CD4-positive, alpha-beta T cell (primary cell): ENCODE results near the gene DYRK1A. TPM values are rescaled to one million over a fixed set of nuclear protein-coding genes. Genes with fewer than 3 reads are reported as not detected.

ENCODE experiments used
- ATAC-seq: fragments of 200-7000 bp; cut with Tn5 transposase; one replicate; pipeline ENCODE4 v1.10.0; 2022; ENCODE audit warnings: mild to moderate bottlenecking; ENCODE audit not compliant: poor library complexity
- CTCF ChIA-PET: fragments of 350-600 bp; sonication (Branson Sonifier 250); formaldehyde crosslinking; loops from one replicate; lab custom pipeline; 2021; ENCODE audit warnings: antibody characterized with exemption, inconsistent platforms; lab: Charles Lee
- POLR2A ChIA-PET: fragments of 350-600 bp; sonication (Branson Sonifier 250); formaldehyde crosslinking; loops from one replicate; lab custom pipeline; 2021; ENCODE audit warnings: antibody characterized with exemption, inconsistent platforms; lab: Charles Lee
- DNase-seq, 14 experiments: peaks; one replicate each; pipeline ENCODE4 v3.0.0-alpha.2; 2013 to 2020; ENCODE audit warnings: mixed read lengths in 2 of 14
- H3K27ac ChIP-seq, 2 donors: one replicate each; pipeline versions ENCODE4 v1.5.1 to v1.7.0; 2013; ENCODE audit warnings: low read length in 2 of 2, low read depth in 1 of 2, mild to moderate bottlenecking in 1 of 2
- H3K27me3 ChIP-seq, 2 experiments: 1 replicate in 1 of 2; 2 replicates in 1 of 2; pipeline versions ENCODE4 v1.6.1 to v1.7.0; 2013; ENCODE audit warnings: low read length in 2 of 2, control low read depth in 1 of 2, mild to moderate bottlenecking in 1 of 2, moderate library complexity in 1 of 2; ENCODE audit not compliant: insufficient read depth in 2 of 2, control insufficient read depth in 1 of 2
- H3K36me3 ChIP-seq: one replicate; pipeline ENCODE4 v1.6.1; 2013; ENCODE audit warnings: low read length, control low read depth; ENCODE audit not compliant: insufficient read depth
- H3K4me1 ChIP-seq: one replicate; pipeline ENCODE4 v1.6.1; 2013; ENCODE audit warnings: low read length, control low read depth; ENCODE audit not compliant: insufficient read depth
- H3K4me3 ChIP-seq: one replicate; pipeline ENCODE4 v1.5.1; 2013; ENCODE audit warnings: mild to moderate bottlenecking, low read length, moderate library complexity
- H3K9me3 ChIP-seq, 2 experiments: 1 replicate in 1 of 2; 2 replicates in 1 of 2; pipeline versions ENCODE4 v1.6.1 to v1.7.0; 2013; ENCODE audit warnings: low read length in 2 of 2, mild to moderate bottlenecking in 2 of 2, control low read depth in 1 of 2, moderate library complexity in 1 of 2; ENCODE audit not compliant: control insufficient read depth in 1 of 2, insufficient read depth in 1 of 2
- H3K27ac Mint-ChIP-seq: one replicate; pipeline ENCODE4 v1.8.0; 2020; ENCODE audit warnings: mixed read lengths
- H3K27me3 Mint-ChIP-seq: one replicate; pipeline ENCODE4 v1.8.0; 2021; ENCODE audit warnings: mixed read lengths
- H3K36me3 Mint-ChIP-seq: one replicate; pipeline ENCODE4 v1.8.0; 2021; ENCODE audit warnings: low read depth, mixed read lengths
- H3K4me1 Mint-ChIP-seq: one replicate; pipeline ENCODE4 v1.8.0; 2021; ENCODE audit warnings: low read depth, mixed read lengths
- H3K4me3 Mint-ChIP-seq: one replicate; pipeline ENCODE4 v1.8.0; 2020; ENCODE audit warnings: mild to moderate bottlenecking, mixed read lengths
- H3K9me3 Mint-ChIP-seq: one replicate; pipeline ENCODE4 v1.8.0; 2020; ENCODE audit warnings: mixed read lengths
- intact Hi-C, 2 experiments: fragments of 100-400 bp; cut with DNase I in 1 of 2; cut with micrococcal nuclease in 1 of 2; formaldehyde crosslinking; loops; one replicate each; pipeline versions ENCODE4 v1.15.1 to v1.9.0; 2023 to 2025; cut with DNase I, micrococcal nuclease
- total RNA-seq, 174 experiments: library from RNA in 2 of 174; stranded (reverse) in 2 of 174; gene quantifications; one replicate each; pipeline ENCODE4 v1.2.3 and lab custom pipeline; 2021 to 2026
- TF ChIP-seq, protein P1 (sequence below): fragments of 200-600 bp; IDR thresholded peaks from one replicate; pipeline ENCODE4 v1.8.0; 2022; ENCODE audit warnings: antibody characterized with exemption, mild to moderate bottlenecking

DYRK1A gene
- total RNA-seq, 2 experiments from 2014 or later: 135 to 145 TPM

- Mint-ChIP-seq H3K4me1 (peaks cover 61% of the 10 kb centered on the region), H3K27ac (peak overlapping the region; percentile 56), H3K9me3 (no peaks in the 10 kb centered on the region), H3K36me3 (peaks cover 39% of the 10 kb centered on the region), H3K27me3 (no peaks in the 10 kb centered on the region), H3K4me3 (no peak overlapping the region)
- H3K36me3 ChIP-seq: peaks cover 18% of the 10 kb centered on the region
- no peaks in the 10 kb centered on the region for H3K9me3 ChIP-seq
- ATAC-seq (no peak), DNase-seq (no peak)
- TF ChIP-seq, protein P1, sequence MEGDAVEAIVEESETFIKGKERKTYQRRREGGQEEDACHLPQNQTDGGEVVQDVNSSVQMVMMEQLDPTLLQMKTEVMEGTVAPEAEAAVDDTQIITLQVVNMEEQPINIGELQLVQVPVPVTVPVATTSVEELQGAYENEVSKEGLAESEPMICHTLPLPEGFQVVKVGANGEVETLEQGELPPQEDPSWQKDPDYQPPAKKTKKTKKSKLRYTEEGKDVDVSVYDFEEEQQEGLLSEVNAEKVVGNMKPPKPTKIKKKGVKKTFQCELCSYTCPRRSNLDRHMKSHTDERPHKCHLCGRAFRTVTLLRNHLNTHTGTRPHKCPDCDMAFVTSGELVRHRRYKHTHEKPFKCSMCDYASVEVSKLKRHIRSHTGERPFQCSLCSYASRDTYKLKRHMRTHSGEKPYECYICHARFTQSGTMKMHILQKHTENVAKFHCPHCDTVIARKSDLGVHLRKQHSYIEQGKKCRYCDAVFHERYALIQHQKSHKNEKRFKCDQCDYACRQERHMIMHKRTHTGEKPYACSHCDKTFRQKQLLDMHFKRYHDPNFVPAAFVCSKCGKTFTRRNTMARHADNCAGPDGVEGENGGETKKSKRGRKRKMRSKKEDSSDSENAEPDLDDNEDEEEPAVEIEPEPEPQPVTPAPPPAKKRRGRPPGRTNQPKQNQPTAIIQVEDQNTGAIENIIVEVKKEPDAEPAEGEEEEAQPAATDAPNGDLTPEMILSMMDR: no peak
- ChIA-PET CTCF (no interaction called here), POLR2A (interaction anchor here (0.7 kb wide), 1 partner anchor 16 kb away, joined by 3 read pairs; no protein-coding TSS in a partner anchor)
- peaks cover 25% of the 10 kb centered on the region for H3K4me1 ChIP-seq
- H3K27ac ChIP-seq: no peak overlapping the region
- H3K27me3 ChIP-seq: no peaks in the 10 kb centered on the region
- no peak overlapping the region for H3K4me3 ChIP-seq
- intact Hi-C loops: loop anchor here in 1 of 2 experiments (5.0 to 10.0 kb wide), 2 partner anchors 46 to 208 kb away; no protein-coding TSS in a partner anchor
Measured at GRCh38 chr21:37432710-37433455, 66.3 kb downstream of the DYRK1A start.

- ChIA-PET POLR2A (interaction anchor here (0.7 kb wide), 1 partner anchor 16 kb away, joined by 3 read pairs; no protein-coding TSS in a partner anchor), CTCF (no interaction called here)
- peaks cover 18% of the 10 kb centered on the region for H3K36me3 ChIP-seq
- Mint-ChIP-seq H3K27ac (peak overlapping the region; percentile 56), H3K9me3 (no peaks in the 10 kb centered on the region), H3K36me3 (peaks cover 33% of the 10 kb centered on the region), H3K4me3 (no peak overlapping the region), H3K27me3 (no peaks in the 10 kb centered on the region), H3K4me1 (peaks cover 55% of the 10 kb centered on the region)
- H3K4me1 ChIP-seq: peaks cover 25% of the 10 kb centered on the region
- TF ChIP-seq, protein P1: no peak
- ATAC-seq (no peak), DNase-seq (no peak)
- no peaks in the 10 kb centered on the region for H3K27me3 ChIP-seq
- no peak overlapping the region for H3K27ac ChIP-seq
- no peaks in the 10 kb centered on the region for H3K9me3 ChIP-seq
- H3K4me3 ChIP-seq: no peak overlapping the region
- intact Hi-C loops: loop anchor here in 1 of 2 experiments (5.0 to 10.0 kb wide), 2 partner anchors 46 to 209 kb away; no protein-coding TSS in a partner anchor
Measured at GRCh38 chr21:37433456-37433840, 66.9 kb downstream of the DYRK1A start.

- H3K27ac ChIP-seq: no peak overlapping the region
- peaks cover 39% of the 10 kb centered on the region for H3K4me1 Mint-ChIP-seq
- H3K9me3 ChIP-seq: no peaks in the 10 kb centered on the region
- no peaks in the 10 kb centered on the region for H3K9me3 Mint-ChIP-seq
- no peaks in the 10 kb centered on the region for H3K27me3 Mint-ChIP-seq
- H3K4me1 ChIP-seq: peaks cover 23% of the 10 kb centered on the region
- H3K36me3 ChIP-seq: peaks cover 9% of the 10 kb centered on the region
- H3K4me3 ChIP-seq: no peak overlapping the region
- peak; percentile 99 for ATAC-seq
- H3K4me3 Mint-ChIP-seq: no peak overlapping the region
- CTCF ChIA-PET: interaction anchor here (1.2 to 1.5 kb wide), 2 partner anchors 13 to 15 kb away, joined by 3 read pairs; no protein-coding TSS in a partner anchor
- DNase-seq: peak in 9 of 14 experiments; percentile 12 to 85 (median 45)
- POLR2A ChIA-PET: interaction anchor here (0.6 to 1.6 kb wide), 4 partner anchors 23 to 168 kb away, joined by 3 to 6 read pairs (median 3); partner anchors contain the start of gene VPS26C
- peaks cover 28% of the 10 kb centered on the region for H3K36me3 Mint-ChIP-seq
- no peak overlapping the region for H3K27ac Mint-ChIP-seq
- intact Hi-C loops: loop anchor here in 1 of 2 experiments (2.0 to 10.0 kb wide), 2 partner anchors 26 to 210 kb away; no protein-coding TSS in a partner anchor
- TF ChIP-seq, protein P1: no peak
- H3K27me3 ChIP-seq: no peaks in the 10 kb centered on the region
Measured at GRCh38 chr21:37435120-37435519, 68.5 kb downstream of the DYRK1A start.
